Fibroblast of lung (primary cell): ENCODE data around the gene OR51E1. TPM values are rescaled to one million over a fixed set of nuclear protein-coding genes. Genes with fewer than 3 reads are reported as not detected.

ENCODE experiments used
- DNase-seq, 2 donors: peaks; one replicate each; pipeline versions ENCODE4 v3.0.0 to v3.0.0-alpha.2; 2010; ENCODE audit warnings: low read depth in 2 of 2
- H2AFZ ChIP-seq: 2 replicates; pipeline ENCODE4 v1.5.1; 2012; ENCODE audit warnings: low read length, control low read depth, inconsistent platforms
- H3K27ac ChIP-seq: 2 replicates; pipeline ENCODE4 v1.5.1; 2011; ENCODE audit warnings: low read length, control low read depth; ENCODE audit not compliant: insufficient read depth
- H3K27me3 ChIP-seq: 2 replicates; pipeline ENCODE4 v1.5.1; 2011; ENCODE audit warnings: mild to moderate bottlenecking, low read length; ENCODE audit not compliant: control insufficient read depth, insufficient read depth
- H3K36me3 ChIP-seq: 2 replicates; pipeline ENCODE4 v1.5.1; 2011; ENCODE audit warnings: low read length; ENCODE audit not compliant: control insufficient read depth, insufficient read depth
- H3K4me1 ChIP-seq: 2 replicates; pipeline ENCODE4 v1.5.1; 2011; ENCODE audit warnings: low read length; ENCODE audit not compliant: control insufficient read depth, insufficient read depth; ENCODE audit errors: extremely low read depth
- H3K4me2 ChIP-seq: 2 replicates; pipeline ENCODE4 v1.5.1; 2011; ENCODE audit warnings: low read length, control low read depth; ENCODE audit not compliant: insufficient read depth; ENCODE audit errors: extremely low read depth
- H3K4me3 ChIP-seq, 4 experiments: fragments of 200-600 bp in 1 of 4; sonication (generic) in 1 of 4; replicated peaks in 1 of 4; 2 replicates each; pipeline ENCODE4 v1.5.1; 2011 to 2016; ENCODE audit warnings: low read length in 4 of 4, low read depth in 3 of 4, mild to moderate bottlenecking in 3 of 4, control low read depth in 2 of 4, inconsistent platforms in 1 of 4, mixed read lengths in 1 of 4; ENCODE audit not compliant: insufficient read depth in 1 of 4; ENCODE audit errors: control extremely low read depth in 1 of 4
- H3K79me2 ChIP-seq: 2 replicates; pipeline ENCODE4 v1.5.1; 2012; ENCODE audit warnings: mild to moderate bottlenecking, low read length, inconsistent platforms; ENCODE audit not compliant: control insufficient read depth, insufficient read depth
- H3K9ac ChIP-seq: 2 replicates; pipeline ENCODE4 v1.5.1; 2011; ENCODE audit warnings: mild to moderate bottlenecking, low read length, control low read depth; ENCODE audit not compliant: insufficient read depth
- H3K9me3 ChIP-seq: 2 replicates; pipeline ENCODE4 v1.5.1; 2012; ENCODE audit warnings: low read depth, low read length; ENCODE audit not compliant: control insufficient read depth, insufficient read depth
- H4K20me1 ChIP-seq: 2 replicates; pipeline ENCODE4 v1.5.1; 2011; ENCODE audit warnings: low read length; ENCODE audit not compliant: control insufficient read depth, insufficient read depth; ENCODE audit errors: extremely low read depth
- CTCF ChIP-seq, 2 donors: IDR thresholded peaks in 1 of 2; conservative IDR thresholded peaks in 1 of 2; 1 replicate in 1 of 2; 2 replicates in 1 of 2; pipeline ENCODE4 v1.5.1; 2011 to 2012; ENCODE audit warnings: low read length in 2 of 2, control low read depth in 1 of 2, inconsistent platforms in 1 of 2, low read depth in 1 of 2, mild to moderate bottlenecking in 1 of 2
- EZH2 ChIP-seq: IDR thresholded peaks from 2 replicates; pipeline ENCODE4 v1.5.1; 2012; ENCODE audit warnings: low read length, control low read depth, mild to moderate bottlenecking; ENCODE audit errors: missing control alignments
- polyA plus RNA-seq, 2 donors: library from polyadenylated mRNA; depleted of rRNA in 1 of 2; stranded (reverse) in 1 of 2; unstranded in 1 of 2; fragments of >200 nt; gene quantifications; 2 replicates each; pipeline ENCODE4 v1.2.1, GENCODE V29; 2011 to 2012; ENCODE audit warnings: missing spikeins in 1 of 2
- total RNA-seq: library from RNA; depleted of rRNA; stranded (reverse); fragments of >200 nt; gene quantifications from 2 replicates; pipeline ENCODE4 v1.2.1, GENCODE V29; 2014

Gene OR51E1
- total and polyA plus RNA-seq, 2 donors (not counting 1 experiment from before 2014, with no cell fraction given) = not detected

GRCh38 chr11:4645974-4646373 lies 2.2 kb downstream of the OR51E1 start:
- H3K9ac ChIP-seq = no peak overlapping the region
- H3K4me1 ChIP-seq = no peaks in the 10 kb centered on the region
- H3K4me3 ChIP-seq = no peak overlapping the region
- no peak for DNase-seq
- no peaks in the 10 kb centered on the region for H3K79me2 ChIP-seq
- no peak overlapping the region for H3K4me2 ChIP-seq
- no peak for TF ChIP-seq CTCF (conservative IDR thresholded peaks at IDR 0.05 in 1 of 2, IDR thresholded peaks at IDR 0.05 in 1 of 2; ENCODE audit: low read depth in 1 of 2, low read length in 2 of 2)
- no peak for TF ChIP-seq EZH2
- no peaks in the 10 kb centered on the region for H3K36me3 ChIP-seq
- no peaks in the 10 kb centered on the region for H4K20me1 ChIP-seq
- no peaks in the 10 kb centered on the region for H3K27me3 ChIP-seq
- H3K9me3 ChIP-seq = no peaks in the 10 kb centered on the region
- no peak overlapping the region for H3K27ac ChIP-seq
- H2AFZ ChIP-seq = no peak overlapping the region

GRCh38 chr11:4647766-4648165 lies 4.0 kb downstream of the OR51E1 start:
- Histone ChIP-seq H3K4me2 (no peak overlapping the region), H3K79me2 (no peaks in the 10 kb centered on the region), H4K20me1 (no peaks in the 10 kb centered on the region), H3K27ac (no peak overlapping the region), H3K27me3 (no peaks in the 10 kb centered on the region), H3K9me3 (no peaks in the 10 kb centered on the region), H3K4me3 (no peak overlapping the region), H3K36me3 (no peaks in the 10 kb centered on the region), H2AFZ (no peak overlapping the region), H3K9ac (no peak overlapping the region), H3K4me1 (no peaks in the 10 kb centered on the region)
- DNase-seq = no peak
- TF ChIP-seq CTCF (conservative IDR thresholded peaks at IDR 0.05 in 1 of 2, IDR thresholded peaks at IDR 0.05 in 1 of 2; ENCODE audit: low read depth in 1 of 2, low read length in 2 of 2) = no peak
- no peak for TF ChIP-seq EZH2

- Histone ChIP-seq H3K4me2 (no peak overlapping the region), H3K79me2 (no peaks in the 10 kb centered on the region), H3K27ac (no peak overlapping the region), H3K4me3 (no peak overlapping the region), H3K27me3 (no peaks in the 10 kb centered on the region), H4K20me1 (no peaks in the 10 kb centered on the region), H2AFZ (no peak overlapping the region), H3K36me3 (no peaks in the 10 kb centered on the region), H3K9ac (no peak overlapping the region), H3K4me1 (no peaks in the 10 kb centered on the region), H3K9me3 (no peaks in the 10 kb centered on the region)
- DNase-seq = no peak
- TF ChIP-seq CTCF (conservative IDR thresholded peaks at IDR 0.05 in 1 of 2, IDR thresholded peaks at IDR 0.05 in 1 of 2; ENCODE audit: low read depth in 1 of 2, low read length in 2 of 2) = no peak
- no peak for TF ChIP-seq EZH2
These were observed 11.0 kb downstream of the OR51E1 start for GRCh38 chr11:4654635-4655369.
